GM21526 (cell line): Measurements from ENCODE around the gene SHCBP1L.
A peak's percentile ranks its signal among the peaks of the same experiment; 100 is the strongest.
"Not testable (repeated sequence)": the region's sequence is repeated elsewhere in the genome, so short reads cannot be mapped to it uniquely, and the experiment has no call there.

ENCODE experiments used
- ATAC-seq: cut with Tn5 transposase; IDR thresholded peaks from one replicate; pipeline ENCODE4 v1.9.1; 2021; ENCODE audit warnings: moderate library complexity; ENCODE audit not compliant: unreplicated experiment, low FRiP score

The SHCBP1L gene

GRCh38 chr1:182965861-182966260 is 12.9 kb upstream of the SHCBP1L start:
- no peak for ATAC-seq

GRCh38 chr1:182965096-182965495 is 12.1 kb upstream of the SHCBP1L start:
- ATAC-seq = no peak

GRCh38 chr1:182962554-182963115 is 9.7 kb upstream of the SHCBP1L start:
- ATAC-seq = peak; percentile 92

- ATAC-seq = no peak
Measured at GRCh38 chr1:182960046-182960445, 7.1 kb upstream of the SHCBP1L start.

- ATAC-seq = no peak
Measured at GRCh38 chr1:182957902-182958395, 5.0 kb upstream of the SHCBP1L start.

- no peak for ATAC-seq
Measured at GRCh38 chr1:182956708-182957365, 3.9 kb upstream of the SHCBP1L start.

GRCh38 chr1:182955596-182956588 is 2.9 kb upstream of the SHCBP1L start:
- no peak for ATAC-seq

GRCh38 chr1:182953826-182954225 is 860 bp upstream of the SHCBP1L start:
- no peak for ATAC-seq

- not testable (repeated sequence) for ATAC-seq
Measured at GRCh38 chr1:182943336-182943735, 9.6 kb downstream of the SHCBP1L start.

GRCh38 chr1:182942145-182942544 is 10.8 kb downstream of the SHCBP1L start:
- not testable (repeated sequence) for ATAC-seq

GRCh38 chr1:182939413-182939812 is 13.6 kb downstream of the SHCBP1L start:
- ATAC-seq = no peak

- no peak for ATAC-seq
Measured at GRCh38 chr1:182935716-182936115, 17.2 kb downstream of the SHCBP1L start.

- no peak for ATAC-seq
Measured at GRCh38 chr1:182930985-182931384, 22.0 kb downstream of the SHCBP1L start.

GRCh38 chr1:182927693-182928433 is 25.1 kb downstream of the SHCBP1L start:
- ATAC-seq = no peak

- no peak for ATAC-seq
Measured at GRCh38 chr1:182925661-182926060, 27.3 kb downstream of the SHCBP1L start.

GRCh38 chr1:182917378-182917777 is 35.6 kb downstream of the SHCBP1L start:
- ATAC-seq = no peak

GRCh38 chr1:182913401-182913800 is 39.6 kb downstream of the SHCBP1L start:
- no peak for ATAC-seq

GRCh38 chr1:182910143-182910542 is 42.8 kb downstream of the SHCBP1L start:
- no peak for ATAC-seq

- no peak for ATAC-seq
Measured at GRCh38 chr1:182909578-182909977, 43.4 kb downstream of the SHCBP1L start.

- no peak for ATAC-seq
Measured at GRCh38 chr1:182905321-182905720, 47.6 kb downstream of the SHCBP1L start.
